WTC11 (cell line): Measurements from ENCODE around the gene CRACR2A.

ENCODE experiments used
- KAT7 ChIP-seq: sonication (generic); formaldehyde crosslinking; IDR thresholded peaks from 2 replicates; pipeline ENCODE4 v1.8.1; 2023; ENCODE audit warnings: missing genetic modification reagents, mild to moderate bottlenecking, borderline replicate concordance
- SP1 ChIP-seq: sonication (generic); formaldehyde crosslinking; conservative IDR thresholded peaks from 2 replicates; pipeline ENCODE4 v1.8.1; 2022; ENCODE audit warnings: missing genetic modification reagents

DNA sequence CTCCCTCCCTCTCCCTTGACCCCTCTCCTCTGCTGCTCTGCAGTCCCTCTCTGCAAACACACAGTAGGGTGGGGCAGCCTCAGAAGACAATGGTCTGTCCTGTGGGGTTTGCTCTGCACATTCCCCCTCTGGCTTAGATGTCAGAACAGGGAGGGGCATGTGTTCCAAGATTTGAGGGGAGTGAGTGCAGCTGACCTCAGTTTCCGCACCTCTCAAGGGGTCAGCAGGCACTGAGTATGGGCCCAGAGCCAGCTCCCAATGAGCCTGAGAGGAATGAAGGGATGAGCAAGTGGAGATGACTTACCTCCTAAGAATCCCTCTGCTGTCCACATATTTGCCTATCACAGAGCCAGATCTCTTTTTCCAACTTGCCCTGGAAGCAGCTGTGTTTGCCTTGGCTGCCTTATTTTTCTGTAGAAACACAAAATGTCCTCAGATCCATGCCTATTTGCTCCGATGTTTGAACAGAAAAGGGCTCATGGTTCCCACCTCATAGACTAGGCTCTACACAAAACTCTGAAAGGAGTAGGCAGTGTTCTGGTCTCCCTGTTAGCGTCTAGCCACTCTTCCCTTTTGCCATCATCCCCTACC lies 111.4 kb downstream of the CRACR2A start:
- TF ChIP-seq KAT7 (CRISPR knock-in tag) (no peak), SP1 (no peak)
